K562 (cell line): Measurements from ENCODE around the gene LRRC4C. TPM values are rescaled to one million over a fixed set of nuclear protein-coding genes. Genes with fewer than 3 reads are reported as not detected.

Source experiments
- ATAC-seq: fragments of 200-7000 bp; cut with Tn5 transposase; 3 replicates; pipeline ENCODE4 v1.9.1; 2020; ENCODE audit warnings: moderate library complexity
- BruUV-seq: library from RNA; stranded (reverse); fragments of 400-500 nt; replicated peaks from 2 replicates; lab custom pipeline; 2021; lab: Mats Ljungman, UMichigan
- CTCF ChIA-PET: fragments of 300-600 bp; formaldehyde crosslinking; extraction: SDS; loops from one replicate; lab custom pipeline; 2021; ENCODE audit warnings: low intra/inter-chr PET ratio; lab: Yijun Ruan, JAX
- POLR2A ChIA-PET: fragments of 300-600, 350-650 bp; sonication (Branson Sonifier 250); formaldehyde crosslinking; extraction: SDS; loops from one replicate; lab custom pipeline; 2021; ENCODE audit warnings: antibody characterized with exemption, inconsistent platforms; lab: Yijun Ruan, JAX
- DNase-seq, 4 experiments: peaks; one replicate each; pipeline versions ENCODE4 v3.0.0 to v3.0.0-alpha.2; 2011 to 2018; ENCODE audit warnings: low spot score in 3 of 4, mixed read lengths in 3 of 4; ENCODE audit errors: extremely low read depth in 1 of 4
- FAIRE-seq: peaks from 2 replicates; lab custom pipeline; 2011; peaks lifted over from hg19 to GRCh38; lab: Jason Lieb, UNC
- H2AFZ ChIP-seq: 2 replicates; pipeline ENCODE4 v1.6.0; 2011; ENCODE audit warnings: low read depth, low read length, control low read depth, inconsistent platforms
- H3K27ac ChIP-seq: fragments of 200-600 bp; 3 replicates; pipeline ENCODE4 v1.8.0; 2011; ENCODE audit warnings: low read depth, mild to moderate bottlenecking, control low read depth, inconsistent platforms, low read length, moderate library complexity, mixed read lengths; ENCODE audit errors: extremely low read depth
- H3K27me3 ChIP-seq, 2 experiments: fragments of 300-600 bp in 1 of 2; 2 replicates in 1 of 2; 3 replicates in 1 of 2; pipeline versions ENCODE4 v1.6.0 to v1.8.0; 2011; ENCODE audit warnings: inconsistent platforms in 2 of 2, low read length in 2 of 2, mild to moderate bottlenecking in 1 of 2, mixed read lengths in 1 of 2, moderate library complexity in 1 of 2; ENCODE audit not compliant: control insufficient read depth in 2 of 2, insufficient read depth in 2 of 2
- H3K36me3 ChIP-seq: fragments of 300-600 bp; 3 replicates; pipeline ENCODE4 v1.8.0; 2011; ENCODE audit warnings: mild to moderate bottlenecking, low read length, inconsistent platforms; ENCODE audit not compliant: control insufficient read depth, insufficient read depth
- H3K4me1 ChIP-seq, 2 experiments: fragments of 200-600 bp in 1 of 2; replicated peaks in 1 of 2; 2 replicates in 1 of 2; 3 replicates in 1 of 2; pipeline versions ENCODE4 v1.5.1 to v1.8.0; 2011; ENCODE audit warnings: inconsistent platforms in 2 of 2, low read length in 2 of 2, mild to moderate bottlenecking in 1 of 2, mixed read lengths in 1 of 2, moderate library complexity in 1 of 2; ENCODE audit not compliant: control insufficient read depth in 2 of 2, insufficient read depth in 2 of 2
- H3K4me2 ChIP-seq: 2 replicates; pipeline ENCODE4 v1.6.1; 2011; ENCODE audit warnings: low read length, control low read depth, inconsistent platforms, mixed read lengths; ENCODE audit not compliant: insufficient read depth
- H3K4me3 ChIP-seq: fragments of 200-600 bp; sonication (generic), shearing (Covaris generic); 2 replicates; pipeline ENCODE4 v1.5.1; 2016; ENCODE audit warnings: control low read depth, inconsistent platforms
- H3K79me2 ChIP-seq: fragments of 200-600 bp; 3 replicates; pipeline ENCODE4 v1.8.0; 2011; ENCODE audit warnings: low read length, inconsistent platforms; ENCODE audit not compliant: control insufficient read depth, insufficient read depth
- H3K9ac ChIP-seq, 2 experiments: 2 replicates each; pipeline versions ENCODE4 v1.6.0 to v1.6.1; 2011; ENCODE audit warnings: low read depth in 2 of 2, low read length in 2 of 2, control low read depth in 1 of 2, inconsistent platforms in 1 of 2, mild to moderate bottlenecking in 1 of 2, mixed read lengths in 1 of 2; ENCODE audit not compliant: insufficient read depth in 1 of 2
- H3K9me1 ChIP-seq: one replicate; pipeline ENCODE4 v1.6.0; 2011; ENCODE audit warnings: inconsistent platforms, mild to moderate bottlenecking, low read length, moderate library complexity; ENCODE audit not compliant: control insufficient read depth, insufficient read depth
- H3K9me3 ChIP-seq: replicated peaks from 2 replicates; pipeline ENCODE4 v1.5.1; 2011; ENCODE audit warnings: low read depth, low read length, inconsistent platforms; ENCODE audit not compliant: control insufficient read depth, insufficient read depth
- H4K20me1 ChIP-seq: replicated peaks from 2 replicates; pipeline ENCODE4 v1.6.1; 2011; ENCODE audit warnings: low read length, inconsistent platforms, mixed read lengths; ENCODE audit not compliant: control insufficient read depth, insufficient read depth
- ERF ChIP-seq: fragments of 450-650 bp; formaldehyde crosslinking; IDR thresholded peaks from 2 replicates; pipeline ENCODE4 v1.4.0; 2020; ENCODE audit warnings: mild to moderate bottlenecking, mixed read lengths
- HLTF ChIP-seq: fragments of 450-650 bp; IDR thresholded peaks from 2 replicates; pipeline ENCODE4 v1.6.1; 2016
- L3MBTL2 ChIP-seq: fragments of 450-650 bp; IDR thresholded peaks from 2 replicates; pipeline ENCODE4 v1.6.1; 2016; ENCODE audit warnings: mild to moderate bottlenecking, moderate library complexity
- NCOA4 ChIP-seq: fragments of 450-650 bp; IDR thresholded peaks from 2 replicates; pipeline ENCODE4 v1.6.1; 2018; ENCODE audit warnings: mild to moderate bottlenecking; ENCODE audit not compliant: partially characterized antibody
- POLR2AphosphoS2 ChIP-seq: IDR thresholded peaks from 2 replicates; pipeline ENCODE4 v1.6.1; 2012; ENCODE audit warnings: low read length, improper control_type of control experiment
- TAF1 ChIP-seq: IDR thresholded peaks from 2 replicates; pipeline ENCODE4 v1.6.1; 2011; ENCODE audit warnings: mild to moderate bottlenecking, low read length, moderate library complexity; ENCODE audit not compliant: insufficient read depth, control insufficient read depth, severe bottlenecking; ENCODE audit errors: extremely low read depth
- ZFP36 ChIP-seq: fragments of 150-350 bp; IDR thresholded peaks from 2 replicates; pipeline ENCODE4 v1.6.1; 2018; ENCODE audit warnings: low read length, low read depth; ENCODE audit not compliant: partially characterized antibody
- WGBS: fragments of 100-300 bp; shearing (Covaris generic); methylation state at CpG from one replicate; pipeline ENCODE4 v1.1.6; 2016; ENCODE audit warnings: low coverage, mixed read lengths; ENCODE audit not compliant: insufficient coverage; ENCODE audit errors: missing lambda C conversion rate; 5-methylcytosine and 5-hydroxymethylcytosine counted together
- in situ Hi-C: fragments of 300-500 bp; cut with MboI; formaldehyde crosslinking; loops from 4 replicates; pipeline ENCODE4 v1.15.0; 2018; ENCODE audit warnings: inconsistent platforms, mixed read lengths
- intact Hi-C: fragments of 100-400 bp; cut with micrococcal nuclease; formaldehyde crosslinking; loops from 2 replicates; pipeline ENCODE4 v1.14.2; 2022
- polyA plus RNA-seq, 8 experiments: library from polyadenylated mRNA; depleted of rRNA in 4 of 8; stranded (reverse) in 5 of 8; unstranded in 3 of 8; fragments of >200 nt; fragmentation: Nextera tagmentation in 2 of 8; fragmentation: Illumina TruSeq in 1 of 8; extraction: Ambion mirVana in 2 of 8; extraction: Trizol in 1 of 8; gene quantifications; 2 replicates each; pipeline versions ENCODE4 v1.2.1 to v1.2.3, GENCODE V29; 2011 to 2014; ENCODE audit warnings: inconsistent platforms in 1 of 8, missing spikeins in 1 of 8
- total RNA-seq, 7 experiments: library from RNA; depleted of rRNA in 6 of 7; stranded (reverse); fragments of >200 nt in 6 of 7; fragmentation: Illumina TruSeq in 2 of 7; extraction: Trizol in 2 of 7; gene quantifications; 2 replicates each; pipeline versions ENCODE4 v1.2.1 to v1.2.3, GENCODE V29; 2011 to 2021; ENCODE audit warnings: low replicate concordance in 1 of 7
- TF ChIP-seq, protein P1 (sequence below): fragments of 250-450 bp; sonication (Bioruptor Pico); IDR thresholded peaks from 2 replicates; pipeline ENCODE4 v1.5.1; 2021; ENCODE audit warnings: mild to moderate bottlenecking

LRRC4C gene
- total and polyA plus RNA-seq, 9 of the 15 experiments (the other 6 are each of a cell fraction or from before 2014, with no cell fraction given): not detected

DNA sequence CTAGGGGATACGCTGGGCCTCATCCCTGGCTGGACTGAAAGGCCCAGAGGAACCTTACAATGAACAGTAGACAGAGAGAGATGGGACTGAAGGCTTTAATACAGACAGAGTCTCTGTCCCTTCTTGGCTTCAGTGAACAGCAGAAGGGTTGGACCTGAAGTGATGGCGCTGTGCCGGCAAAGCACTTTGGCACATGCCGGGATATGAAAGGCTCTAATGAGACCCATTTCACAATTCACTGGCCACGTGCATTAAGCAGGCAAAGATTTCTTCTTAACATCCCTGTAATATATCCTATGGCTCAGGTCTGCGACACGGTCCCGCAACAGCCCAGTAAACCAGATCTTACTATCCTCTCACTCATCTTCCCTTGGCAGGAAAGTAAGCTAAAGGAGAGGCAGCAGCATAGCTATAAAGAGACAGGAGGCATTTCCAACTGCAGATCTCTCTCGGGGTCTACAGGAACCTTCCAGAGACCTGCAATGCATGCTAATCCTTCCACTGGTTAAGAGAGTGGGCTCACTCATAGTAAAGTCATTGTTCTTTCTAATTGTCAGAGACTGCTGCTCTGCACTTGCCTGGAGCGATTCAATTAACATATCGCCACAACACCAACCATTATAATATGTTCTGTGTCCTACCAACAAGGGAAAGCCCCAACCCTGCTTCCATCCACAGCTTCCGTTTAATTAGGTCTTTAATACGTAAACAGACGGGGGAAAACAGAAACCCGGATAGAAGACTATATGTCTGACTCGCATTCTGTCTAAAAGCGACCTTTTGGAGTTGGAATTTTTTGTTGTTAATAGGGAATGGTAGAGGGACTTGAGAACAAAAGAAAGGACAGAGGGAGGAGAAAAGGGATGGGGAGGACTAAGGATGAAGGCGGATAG, 1179.0 kb downstream of the LRRC4C start:
- Histone ChIP-seq H3K36me3 (no peaks in the 10 kb centered on the region), H3K27me3 (no peaks in the 10 kb centered on the region), H2AFZ (no peak overlapping the region), H4K20me1 (no peaks in the 10 kb centered on the region), H3K9me3 (no peaks in the 10 kb centered on the region), H3K4me3 (no peak overlapping the region), H3K9me1 (no peaks in the 10 kb centered on the region), H3K9ac (no peak overlapping the region), H3K79me2 (no peaks in the 10 kb centered on the region), H3K4me1 (no peaks in the 10 kb centered on the region), H3K27ac (no peak overlapping the region), H3K4me2 (no peak overlapping the region)
- TF ChIP-seq NCOA4 (no peak), HLTF (no peak), TAF1 (no peak), L3MBTL2 (no peak), ZFP36 (no peak), POLR2AphosphoS2 (no peak), ERF (no peak)
- TF ChIP-seq, protein P1, sequence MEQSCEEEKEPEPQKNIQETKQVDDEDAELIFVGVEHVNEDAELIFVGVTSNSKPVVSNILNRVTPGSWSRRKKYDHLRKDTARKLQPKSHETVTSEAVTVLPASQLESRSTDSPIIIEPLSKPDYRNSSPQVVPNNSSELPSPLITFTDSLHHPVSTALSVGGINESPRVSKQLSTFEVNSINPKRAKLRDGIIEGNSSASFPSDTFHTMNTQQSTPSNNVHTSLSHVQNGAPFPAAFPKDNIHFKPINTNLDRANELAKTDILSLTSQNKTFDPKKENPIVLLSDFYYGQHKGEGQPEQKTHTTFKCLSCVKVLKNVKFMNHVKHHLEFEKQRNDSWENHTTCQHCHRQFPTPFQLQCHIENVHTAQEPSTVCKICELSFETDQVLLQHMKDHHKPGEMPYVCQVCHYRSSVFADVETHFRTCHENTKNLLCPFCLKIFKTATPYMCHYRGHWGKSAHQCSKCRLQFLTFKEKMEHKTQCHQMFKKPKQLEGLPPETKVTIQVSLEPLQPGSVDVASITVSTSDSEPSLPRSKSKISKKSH (CRISPR knock-in tag): no peak
- DNase-seq (no peak), ATAC-seq (no peak), FAIRE-seq (no peak)
- BruUV-seq: no TSS peak
- CTCF ChIA-PET: no interaction called here
- 5% methylated on average over 18 of the region's 18 CpGs for WGBS
- in situ Hi-C loops: no loop called here
- POLR2A ChIA-PET: no interaction called here
- intact Hi-C loops: no loop called here
